ENCODE data around the gene NKX2-8.
"Not testable (repeated sequence)": the region's sequence is repeated elsewhere in the genome, so short reads cannot be mapped to it uniquely, and the experiment has no call there.

NKX2-8 gene

DNA sequence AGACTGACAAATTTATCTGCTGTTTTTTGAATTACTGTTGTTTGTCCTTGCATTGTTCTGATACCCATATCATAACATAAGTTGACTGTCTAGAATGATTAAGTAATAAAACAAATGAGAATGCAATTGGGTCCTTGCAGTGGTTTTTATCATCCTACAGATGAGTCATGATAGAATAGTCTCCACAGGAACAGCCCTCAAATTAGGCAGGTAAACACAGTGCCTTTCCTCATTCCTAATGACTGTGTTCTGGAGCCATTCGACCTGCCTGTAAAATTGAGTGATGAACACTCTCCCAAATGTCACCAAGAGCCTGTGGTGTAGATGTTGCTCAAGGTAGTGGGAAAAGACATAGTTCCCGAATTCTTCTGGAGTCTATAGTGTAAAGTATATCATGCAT lies 12.3 kb downstream of the NKX2-8 start:
- Histone ChIP-seq H3K27me3 (ENCODE audit: control insufficient read depth, insufficient read depth, low read length) (peaks cover 6% of the 10 kb centered on the region), H3K4me3 (ENCODE audit: low read length) (no peak overlapping the region), H3K36me3 (ENCODE audit: control insufficient read depth, insufficient read depth, low read length) (no peaks in the 10 kb centered on the region), H3K9me3 (ENCODE audit: control insufficient read depth, low read length) (no peaks in the 10 kb centered on the region), H3K4me1 (ENCODE audit: control insufficient read depth, insufficient read depth, low read length) (no peaks in the 10 kb centered on the region), H3K9ac (ENCODE audit: low read length) (no peak overlapping the region)

DNA sequence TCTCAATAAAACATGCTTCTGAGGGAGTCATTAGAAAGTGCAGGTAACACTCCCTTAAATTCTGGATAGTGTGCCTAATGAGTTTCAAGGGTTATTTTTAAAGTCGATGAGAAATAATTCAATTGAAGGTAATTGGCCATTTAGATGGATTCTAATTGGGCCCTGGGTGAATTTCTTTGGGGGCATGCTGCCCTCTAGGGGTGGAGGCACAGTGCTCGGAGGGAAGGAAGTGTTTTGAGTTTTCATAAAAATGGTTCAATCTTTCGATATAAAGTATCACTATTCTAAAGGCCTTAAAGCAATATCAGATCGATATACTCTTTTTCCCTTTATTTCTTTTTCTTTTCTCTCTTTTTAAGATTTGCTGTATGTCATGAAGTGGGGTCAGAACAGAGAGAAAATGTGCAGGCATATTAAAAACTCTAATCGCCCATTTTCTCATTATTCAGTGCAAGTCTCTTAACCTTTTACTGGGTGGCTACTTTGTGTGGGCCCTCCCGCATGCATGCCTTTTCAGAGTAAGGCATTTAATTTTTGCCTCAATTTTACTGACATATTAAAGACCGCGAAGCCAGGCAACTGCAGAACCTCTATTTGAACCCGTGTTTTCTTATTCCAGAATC lies 25.5 kb downstream of the NKX2-8 start:
- Histone ChIP-seq H3K9ac (ENCODE audit: low read length) (no peak overlapping the region), H3K4me1 (ENCODE audit: control insufficient read depth, insufficient read depth, low read length) (no peaks in the 10 kb centered on the region), H3K27me3 (ENCODE audit: control insufficient read depth, insufficient read depth, low read length) (peaks cover 4% of the 10 kb centered on the region), H3K4me3 (ENCODE audit: low read length) (no peak overlapping the region), H3K9me3 (ENCODE audit: control insufficient read depth, low read length) (no peaks in the 10 kb centered on the region), H3K36me3 (ENCODE audit: control insufficient read depth, insufficient read depth, low read length) (no peaks in the 10 kb centered on the region)

DNA sequence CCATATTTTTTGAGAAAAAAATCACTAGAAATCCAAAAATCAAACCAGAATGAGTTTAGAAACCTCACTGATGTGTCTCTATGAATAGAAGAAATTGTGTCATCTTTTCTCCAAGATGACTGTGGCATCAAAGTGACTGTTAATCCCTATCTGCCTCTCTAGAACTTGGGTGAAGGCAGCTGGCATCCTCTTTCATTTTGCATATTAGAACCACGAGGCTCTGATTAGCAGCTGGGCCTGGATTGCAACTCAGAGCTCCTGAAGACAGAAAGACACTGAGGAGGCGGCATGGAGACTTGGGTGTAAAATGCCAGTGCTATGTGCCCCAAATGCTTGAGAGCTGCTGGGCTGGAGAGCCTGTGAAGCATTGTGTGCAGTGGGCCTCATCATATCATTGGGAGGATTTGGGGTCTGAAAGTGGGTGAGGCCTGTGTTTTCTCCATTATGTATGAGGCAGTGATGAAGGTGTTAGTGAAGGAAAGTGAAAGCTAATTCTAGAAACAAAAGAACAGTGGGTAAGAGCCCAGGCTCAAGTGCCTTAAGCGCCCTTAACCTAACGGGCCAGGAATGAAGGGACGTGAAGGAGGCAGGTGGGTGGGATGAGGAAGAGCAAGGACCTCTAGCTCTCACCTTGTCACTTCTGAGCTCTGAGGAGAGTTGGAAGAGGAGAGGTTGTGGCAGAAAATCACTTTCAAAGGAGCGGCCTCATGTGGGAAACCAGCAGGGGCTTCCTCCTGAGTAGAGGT lies 26.2 kb downstream of the NKX2-8 start:
- Histone ChIP-seq H3K4me1 (ENCODE audit: control insufficient read depth, insufficient read depth, low read length) (no peaks in the 10 kb centered on the region), H3K9ac (ENCODE audit: low read length) (no peak overlapping the region), H3K9me3 (ENCODE audit: control insufficient read depth, low read length) (no peaks in the 10 kb centered on the region), H3K36me3 (ENCODE audit: control insufficient read depth, insufficient read depth, low read length) (no peaks in the 10 kb centered on the region), H3K4me3 (ENCODE audit: low read length) (no peak overlapping the region), H3K27me3 (ENCODE audit: control insufficient read depth, insufficient read depth, low read length) (peaks cover 5% of the 10 kb centered on the region)

DNA sequence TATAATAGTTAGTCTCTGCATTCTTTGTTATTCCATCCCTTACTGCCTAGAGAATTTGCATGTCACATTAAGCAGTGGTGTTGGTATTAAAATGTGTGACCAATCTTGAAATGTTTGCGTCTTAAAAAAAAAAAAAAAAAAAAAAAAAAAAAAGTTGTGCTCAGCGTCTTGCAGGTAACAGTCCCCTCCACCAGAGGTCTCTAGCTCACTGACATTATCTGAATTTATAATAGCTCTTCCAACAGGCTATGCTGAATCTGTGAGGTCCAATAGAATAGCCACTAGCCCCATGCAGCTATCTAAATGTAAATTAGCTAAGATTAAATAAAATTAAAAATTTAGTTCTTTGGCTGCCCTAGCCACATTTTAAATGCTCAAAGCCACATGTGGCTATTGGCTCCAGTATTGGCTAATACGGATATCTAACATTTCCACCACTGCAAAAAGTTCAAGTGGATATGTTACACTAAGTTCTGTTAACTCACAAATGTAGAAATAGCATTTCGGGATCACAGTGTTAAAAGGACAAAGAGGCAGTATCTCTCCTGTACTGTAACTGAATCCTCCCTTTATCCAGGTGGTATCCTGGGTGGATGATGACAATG lies 28.7 kb downstream of the NKX2-8 start:
- no peaks in the 10 kb centered on the region for H3K4me1 ChIP-seq (ENCODE audit: control insufficient read depth, insufficient read depth, low read length)
- H3K9me3 ChIP-seq (ENCODE audit: control insufficient read depth, low read length): no peaks in the 10 kb centered on the region
- H3K27me3 ChIP-seq (ENCODE audit: control insufficient read depth, insufficient read depth, low read length): peaks cover 11% of the 10 kb centered on the region
- no peak overlapping the region for H3K4me3 ChIP-seq (ENCODE audit: low read length)
- H3K36me3 ChIP-seq (ENCODE audit: control insufficient read depth, insufficient read depth, low read length): no peaks in the 10 kb centered on the region
- no peak overlapping the region for H3K9ac ChIP-seq (ENCODE audit: low read length)

DNA sequence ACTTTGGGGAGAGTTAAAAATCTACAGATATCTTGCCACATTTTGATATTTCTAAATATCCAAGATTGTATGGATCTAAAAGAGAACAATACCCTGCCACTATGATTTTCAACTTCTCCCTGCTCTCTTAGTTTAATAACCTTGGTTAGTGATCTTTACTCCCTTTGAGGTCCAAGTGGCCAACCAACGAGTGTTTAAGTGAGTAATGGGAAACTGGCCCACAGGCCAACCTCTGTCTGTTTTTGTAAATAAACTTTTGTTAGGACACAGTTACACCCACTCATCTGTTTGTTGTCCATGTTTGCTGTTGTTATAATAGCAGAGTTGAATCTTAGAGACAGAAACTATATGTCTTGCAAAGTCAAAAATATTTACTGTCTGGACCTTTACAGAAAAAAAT lies 31.5 kb downstream of the NKX2-8 start:
- Histone ChIP-seq H3K36me3 (ENCODE audit: control insufficient read depth, insufficient read depth, low read length) (no peaks in the 10 kb centered on the region), H3K9me3 (ENCODE audit: control insufficient read depth, low read length) (no peaks in the 10 kb centered on the region), H3K27me3 (ENCODE audit: control insufficient read depth, insufficient read depth, low read length) (peaks cover 11% of the 10 kb centered on the region), H3K9ac (ENCODE audit: low read length) (no peak overlapping the region), H3K4me1 (ENCODE audit: control insufficient read depth, insufficient read depth, low read length) (no peaks in the 10 kb centered on the region), H3K4me3 (ENCODE audit: low read length) (no peak overlapping the region)

DNA sequence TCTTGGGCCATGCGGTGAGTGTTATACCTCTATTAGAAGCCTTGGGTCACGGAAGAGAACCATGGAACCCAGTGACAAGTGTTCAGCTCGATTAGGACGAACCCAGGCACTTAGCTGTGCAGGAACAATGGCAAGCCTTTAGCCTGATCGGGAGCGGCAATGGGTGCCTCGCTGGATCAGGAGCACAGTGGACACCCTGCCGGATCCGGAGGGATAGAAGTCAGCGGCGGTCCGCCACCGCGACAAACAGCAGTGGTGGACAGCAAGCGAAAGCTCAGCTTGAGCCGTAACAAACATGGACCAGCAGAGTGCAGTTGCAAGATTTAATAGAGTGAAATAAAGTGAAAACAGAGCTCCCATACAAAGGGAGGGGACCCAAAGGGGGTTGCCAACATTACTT lies 38.1 kb downstream of the NKX2-8 start:
- not testable (repeated sequence) for H3K9ac ChIP-seq (ENCODE audit: low read length); H3K27me3 ChIP-seq (ENCODE audit: control insufficient read depth, insufficient read depth, low read length); H3K9me3 ChIP-seq (ENCODE audit: control insufficient read depth, low read length)

DNA sequence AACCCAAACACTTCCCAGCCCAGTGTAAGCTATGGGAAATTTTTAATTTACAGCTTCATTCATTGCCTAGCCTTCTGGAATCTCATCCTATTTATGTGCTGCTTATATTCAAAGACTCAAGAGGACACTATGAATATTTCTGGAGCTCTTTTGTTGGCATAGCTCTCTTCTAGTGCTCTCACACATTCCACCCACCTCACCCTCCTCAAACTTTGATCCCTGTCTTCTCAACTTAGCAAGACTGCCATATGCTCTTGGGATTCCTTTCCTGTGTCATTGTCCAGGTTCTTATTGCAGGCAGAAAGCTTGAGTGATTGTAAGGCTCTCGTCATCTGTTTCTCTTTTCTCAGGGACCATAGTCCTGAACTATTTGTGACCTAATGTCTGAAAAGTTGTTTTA lies 44.4 kb downstream of the NKX2-8 start:
- no peak overlapping the region for H3K4me3 ChIP-seq (ENCODE audit: low read length)
- H3K9me3 ChIP-seq (ENCODE audit: control insufficient read depth, low read length): no peaks in the 10 kb centered on the region
- no peak overlapping the region for H3K9ac ChIP-seq (ENCODE audit: low read length)
- H3K27me3 ChIP-seq (ENCODE audit: control insufficient read depth, insufficient read depth, low read length): peaks cover 4% of the 10 kb centered on the region
- H3K4me1 ChIP-seq (ENCODE audit: control insufficient read depth, insufficient read depth, low read length): no peaks in the 10 kb centered on the region
- H3K36me3 ChIP-seq (ENCODE audit: control insufficient read depth, insufficient read depth, low read length): no peaks in the 10 kb centered on the region

More for the DNA sequence above, 38.1 kb downstream of the NKX2-8 start:
- not testable (repeated sequence) for H3K4me3 ChIP-seq (ENCODE audit: low read length); H3K4me1 ChIP-seq (ENCODE audit: control insufficient read depth, insufficient read depth, low read length); H3K36me3 ChIP-seq (ENCODE audit: control insufficient read depth, insufficient read depth, low read length)

All from mucosa of stomach (tissue), 1 donor.